Keratinocyte (primary cell): Measurements from ENCODE around the gene NCS1.

Experiments used
- EZH2 ChIP-seq: IDR thresholded peaks from one replicate; pipeline ENCODE4 v1.6.1; 2012; ENCODE audit warnings: inconsistent platforms, mild to moderate bottlenecking, low read length, moderate library complexity
- TF ChIP-seq, protein P1 (sequence below), 3 experiments: IDR thresholded peaks in 1 of 3; conservative IDR thresholded peaks in 1 of 3; optimal IDR thresholded peaks in 1 of 3; 2 replicates in 2 of 3; 3 replicates in 1 of 3; pipeline versions ENCODE3 to v1.5.1; 2011; ENCODE audit warnings: low read length in 3 of 3, mild to moderate bottlenecking in 3 of 3, moderate library complexity in 2 of 3, control low read depth in 1 of 3, inconsistent platforms in 1 of 3; ENCODE audit not compliant: insufficient read depth in 2 of 3; ENCODE audit errors: extremely low read depth in 1 of 3

DNA sequence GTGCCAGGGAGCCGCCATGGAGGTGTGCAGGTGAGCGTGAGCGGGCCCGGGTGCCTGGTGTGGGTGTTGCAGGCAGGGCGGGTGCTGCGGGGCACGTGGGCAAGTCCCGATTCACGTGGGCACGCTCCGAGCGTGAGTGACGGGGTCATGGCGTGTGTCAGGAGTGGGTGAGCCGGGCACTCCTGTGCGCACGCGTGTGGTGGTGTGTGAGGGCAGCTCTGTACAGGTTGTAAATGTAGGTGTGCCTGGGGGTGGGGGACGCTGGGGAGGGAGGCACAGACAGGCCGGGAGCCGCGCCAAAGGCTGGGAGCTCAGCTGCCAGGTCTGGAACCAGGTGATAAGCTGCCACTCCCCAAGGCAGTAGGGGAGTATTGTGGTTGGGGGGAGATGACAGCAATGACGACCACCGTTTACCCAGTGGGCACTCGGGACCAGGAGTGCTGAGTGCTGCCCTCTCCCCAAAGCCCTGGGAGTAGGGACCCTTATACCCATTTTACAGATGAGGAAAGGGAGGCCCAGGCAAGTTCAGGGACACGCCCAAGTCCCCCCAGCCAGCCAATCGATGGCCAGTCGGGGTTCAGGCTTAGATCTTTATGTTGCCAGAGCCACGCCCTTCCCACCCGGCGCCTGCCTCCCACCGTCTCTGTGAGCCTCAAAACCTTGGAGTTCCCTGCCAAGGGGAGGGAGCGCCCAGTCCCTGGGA lies 9.6 kb downstream of the NCS1 start:
- TF ChIP-seq, protein P1, sequence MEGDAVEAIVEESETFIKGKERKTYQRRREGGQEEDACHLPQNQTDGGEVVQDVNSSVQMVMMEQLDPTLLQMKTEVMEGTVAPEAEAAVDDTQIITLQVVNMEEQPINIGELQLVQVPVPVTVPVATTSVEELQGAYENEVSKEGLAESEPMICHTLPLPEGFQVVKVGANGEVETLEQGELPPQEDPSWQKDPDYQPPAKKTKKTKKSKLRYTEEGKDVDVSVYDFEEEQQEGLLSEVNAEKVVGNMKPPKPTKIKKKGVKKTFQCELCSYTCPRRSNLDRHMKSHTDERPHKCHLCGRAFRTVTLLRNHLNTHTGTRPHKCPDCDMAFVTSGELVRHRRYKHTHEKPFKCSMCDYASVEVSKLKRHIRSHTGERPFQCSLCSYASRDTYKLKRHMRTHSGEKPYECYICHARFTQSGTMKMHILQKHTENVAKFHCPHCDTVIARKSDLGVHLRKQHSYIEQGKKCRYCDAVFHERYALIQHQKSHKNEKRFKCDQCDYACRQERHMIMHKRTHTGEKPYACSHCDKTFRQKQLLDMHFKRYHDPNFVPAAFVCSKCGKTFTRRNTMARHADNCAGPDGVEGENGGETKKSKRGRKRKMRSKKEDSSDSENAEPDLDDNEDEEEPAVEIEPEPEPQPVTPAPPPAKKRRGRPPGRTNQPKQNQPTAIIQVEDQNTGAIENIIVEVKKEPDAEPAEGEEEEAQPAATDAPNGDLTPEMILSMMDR (optimal IDR thresholded peaks at IDR 0.05 in 1 of 3, IDR thresholded peaks at IDR 0.05 in 1 of 3, conservative IDR thresholded peaks at IDR 0.05 in 1 of 3; ENCODE audit: extremely low read depth in 1 of 3, insufficient read depth in 2 of 3, low read length in 3 of 3), result no peak
- TF ChIP-seq EZH2, result no peak
